Pancreas (tissue), 10 donors: ENCODE data around the gene CDK6. TPM values are rescaled to one million over a fixed set of nuclear protein-coding genes. Genes with fewer than 3 reads are reported as not detected.

Source experiments
- ATAC-seq, 4 donors: fragments of 200-7000 bp; cut with Tn5 transposase; one replicate each; pipeline versions ENCODE4 v1.8.0 to v1.9.1; 2020; ENCODE audit warnings: mild to moderate bottlenecking in 4 of 4, moderate library complexity in 4 of 4
- DNase-seq, 6 donors: peaks; one replicate each; pipeline ENCODE4 v3.0.0-alpha.2; 2020
- FAIRE-seq: peaks from 2 replicates; lab custom pipeline; 2012; peaks lifted over from hg19 to GRCh38; lab: Jason Lieb, UNC
- H3K27ac ChIP-seq, 4 donors: fragments of 200-600 bp; sonication (generic); 1 replicate in 3 of 4; 2 replicates in 1 of 4; pipeline versions ENCODE4 v1.5.0 to v1.8.0; 2020
- H3K27me3 ChIP-seq, 4 donors: fragments of 200-600 bp; one replicate each; pipeline ENCODE4 v1.8.0; 2021
- H3K36me3 ChIP-seq, 3 donors: fragments of 200-600 bp; sonication (generic) in 1 of 3; one replicate each; pipeline versions ENCODE4 v1.5.0 to v1.8.0; 2020 to 2021
- H3K4me1 ChIP-seq, 3 donors: fragments of 200-600 bp; one replicate each; pipeline ENCODE4 v1.8.0; 2021
- H3K4me3 ChIP-seq, 4 donors: fragments of 200-600 bp; sonication (generic) in 2 of 4; one replicate each; pipeline versions ENCODE4 v1.5.0 to v1.8.0; 2020 to 2021
- H3K9me3 ChIP-seq, 4 donors: fragments of 200-600 bp; one replicate each; pipeline ENCODE4 v1.8.0; 2021
- WGBS, 2 donors: extraction: QIAGEN DNeasy Blood & Tissue Kit; methylation state at CpG; one replicate each; pipeline ENCODE4 v1.1.7; 2013; 5-methylcytosine and 5-hydroxymethylcytosine counted together
- intact Hi-C, 3 donors: fragments of 100-400 bp; cut with DNase I; formaldehyde crosslinking; loops; one replicate each; pipeline versions ENCODE4 v1.11.1 to v1.14.2; 2022
- polyA plus RNA-seq, 2 donors: library from polyadenylated mRNA; stranded (reverse); fragments of 200-250 nt; gene quantifications; one replicate each; pipeline ENCODE4 v1.2.3, GENCODE V29; 2013
- total RNA-seq, 6 donors: library from RNA; stranded (reverse); fragmentation: NEBNext Ultra II Directional in 4 of 6; extraction: Animal tissue kit (Norgen Biotek cat#: 25700) in 4 of 6; gene quantifications; one replicate each; pipeline versions ENCODE4 v1.2.1 to v1.2.4, GENCODE V29; 2021 to 2023
- TF ChIP-seq, protein P1 (sequence below), 4 donors: fragments of 200-600 bp; sonication (generic) in 3 of 4; IDR thresholded peaks; one replicate each; pipeline versions ENCODE4 v1.5.0 to v1.8.0; 2021; ENCODE audit warnings: antibody characterized with exemption in 4 of 4
- donor health status: healthy with polysubstance abuse.
- donor health status: DM: no; HTN: no; CAD: no; lungs with moderate emphysema.
- donor health status: DM: no; HTN: no; CAD: no.
- donor health status: control.
- donor health status: control.
- donor health status: Bipolar disorder and iron deficiency.
- donor health status: DM: yes; HTN: yes; CAD: no.
- donor health status: DM: no; HTN: no; CAD: no.
- donor health status: DM: no; HTN: no; CAD: no.
- donor health status: DM: yes; HTN: yes; CAD: no.

The CDK6 gene
- total and polyA plus RNA-seq, 8 donors = 2.4 to 33.4 (median 18.7) TPM

- 71 to 78% methylated on average over 2 of the region's 2 CpGs for WGBS, 2 donors
- H3K27ac ChIP-seq = no peak overlapping the region
- H3K4me3 ChIP-seq = no peak overlapping the region
- FAIRE-seq (no peak), ATAC-seq (no peak), DNase-seq (no peak)
- H3K9me3 ChIP-seq = no peaks in the 10 kb centered on the region
- H3K36me3 ChIP-seq = no peaks in the 10 kb centered on the region
- intact Hi-C loops = no loop called here
- H3K4me1 ChIP-seq = no peaks in the 10 kb centered on the region
- H3K27me3 ChIP-seq = no peaks in the 10 kb centered on the region
- TF ChIP-seq, protein P1, sequence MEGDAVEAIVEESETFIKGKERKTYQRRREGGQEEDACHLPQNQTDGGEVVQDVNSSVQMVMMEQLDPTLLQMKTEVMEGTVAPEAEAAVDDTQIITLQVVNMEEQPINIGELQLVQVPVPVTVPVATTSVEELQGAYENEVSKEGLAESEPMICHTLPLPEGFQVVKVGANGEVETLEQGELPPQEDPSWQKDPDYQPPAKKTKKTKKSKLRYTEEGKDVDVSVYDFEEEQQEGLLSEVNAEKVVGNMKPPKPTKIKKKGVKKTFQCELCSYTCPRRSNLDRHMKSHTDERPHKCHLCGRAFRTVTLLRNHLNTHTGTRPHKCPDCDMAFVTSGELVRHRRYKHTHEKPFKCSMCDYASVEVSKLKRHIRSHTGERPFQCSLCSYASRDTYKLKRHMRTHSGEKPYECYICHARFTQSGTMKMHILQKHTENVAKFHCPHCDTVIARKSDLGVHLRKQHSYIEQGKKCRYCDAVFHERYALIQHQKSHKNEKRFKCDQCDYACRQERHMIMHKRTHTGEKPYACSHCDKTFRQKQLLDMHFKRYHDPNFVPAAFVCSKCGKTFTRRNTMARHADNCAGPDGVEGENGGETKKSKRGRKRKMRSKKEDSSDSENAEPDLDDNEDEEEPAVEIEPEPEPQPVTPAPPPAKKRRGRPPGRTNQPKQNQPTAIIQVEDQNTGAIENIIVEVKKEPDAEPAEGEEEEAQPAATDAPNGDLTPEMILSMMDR (IDR thresholded peaks at IDR 0.05) = no peak
Observed at GRCh38 chr7:92602352-92603088, 233.9 kb downstream of the CDK6 start.

DNA sequence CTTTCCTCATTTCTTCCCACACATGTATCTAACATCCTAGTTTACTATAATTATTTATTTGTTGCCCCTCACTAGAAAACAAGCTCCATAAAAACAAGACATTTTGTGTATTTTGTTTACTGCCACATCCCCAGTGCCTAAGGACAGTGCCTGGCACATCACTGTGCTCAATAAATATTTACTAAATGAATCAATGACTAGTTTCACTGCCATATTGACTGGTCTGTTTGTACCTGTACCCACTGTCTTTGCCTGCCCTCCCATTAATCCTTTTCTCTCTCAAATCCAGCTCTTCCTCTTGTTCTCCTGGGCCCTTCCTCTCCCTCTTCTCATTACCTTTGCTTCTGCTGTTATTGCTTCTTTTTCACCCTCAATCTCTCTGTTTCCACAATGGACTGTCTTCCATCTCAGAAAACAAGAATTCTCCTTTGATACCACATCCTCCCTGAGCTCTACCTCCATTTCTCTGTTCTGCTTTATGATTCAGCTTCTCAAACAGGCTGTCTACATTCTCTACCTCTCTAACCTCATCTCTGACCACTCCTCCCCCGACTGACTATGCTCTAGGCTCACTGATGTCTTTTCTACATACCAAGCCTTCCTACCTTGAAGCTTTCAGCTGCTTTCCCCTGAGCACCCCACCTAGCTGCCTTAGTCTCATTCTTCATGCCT is 237.9 kb downstream of the CDK6 start:
- H3K9me3 ChIP-seq = no peaks in the 10 kb centered on the region
- DNase-seq (no peak), FAIRE-seq (no peak), ATAC-seq (no peak)
- TF ChIP-seq, protein P1 (IDR thresholded peaks at IDR 0.05) = no peak
- 15 to 26% methylated on average over 1 of the region's 1 CpG for WGBS, 2 donors
- no peak overlapping the region for H3K27ac ChIP-seq
- no peaks in the 10 kb centered on the region for H3K36me3 ChIP-seq
- no peaks in the 10 kb centered on the region for H3K4me1 ChIP-seq
- H3K4me3 ChIP-seq = no peak overlapping the region
- intact Hi-C loops = no loop called here
- H3K27me3 ChIP-seq = no peaks in the 10 kb centered on the region

DNA sequence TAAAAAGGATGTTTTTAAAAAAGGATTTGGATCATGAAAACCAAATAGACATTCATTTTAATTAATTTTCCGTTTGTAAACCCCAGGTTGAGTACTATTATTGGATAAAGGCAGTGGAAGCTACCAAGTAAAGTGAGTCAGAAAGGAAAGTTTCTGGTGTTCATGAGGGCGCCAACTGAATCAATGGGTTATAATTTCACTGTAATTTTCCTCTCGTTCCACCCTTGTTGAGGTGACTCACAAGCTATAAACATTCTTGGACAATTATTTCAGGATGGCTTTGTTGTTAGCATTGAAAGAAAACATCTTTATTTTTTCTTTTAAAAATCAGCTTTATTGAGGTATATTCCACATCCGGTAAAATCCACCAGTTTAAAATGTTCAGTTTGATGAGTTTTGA is 241.1 kb downstream of the CDK6 start:
- intact Hi-C loops = no loop called here
- H3K27ac ChIP-seq = no peak overlapping the region
- no peak for ATAC-seq
- no peak for FAIRE-seq
- H3K27me3 ChIP-seq = no peaks in the 10 kb centered on the region
- H3K36me3 ChIP-seq = no peaks in the 10 kb centered on the region
- WGBS, 2 donors = 56 to 70% methylated on average over 4 of the region's 4 CpGs
- no peak overlapping the region for H3K4me3 ChIP-seq
- DNase-seq = no peak
- peaks cover 0 to 4% (median 0%) of the 10 kb centered on the region in 3 donors for H3K4me1 ChIP-seq
- TF ChIP-seq, protein P1 (IDR thresholded peaks at IDR 0.05) = no peak
- H3K9me3 ChIP-seq = no peaks in the 10 kb centered on the region

DNA sequence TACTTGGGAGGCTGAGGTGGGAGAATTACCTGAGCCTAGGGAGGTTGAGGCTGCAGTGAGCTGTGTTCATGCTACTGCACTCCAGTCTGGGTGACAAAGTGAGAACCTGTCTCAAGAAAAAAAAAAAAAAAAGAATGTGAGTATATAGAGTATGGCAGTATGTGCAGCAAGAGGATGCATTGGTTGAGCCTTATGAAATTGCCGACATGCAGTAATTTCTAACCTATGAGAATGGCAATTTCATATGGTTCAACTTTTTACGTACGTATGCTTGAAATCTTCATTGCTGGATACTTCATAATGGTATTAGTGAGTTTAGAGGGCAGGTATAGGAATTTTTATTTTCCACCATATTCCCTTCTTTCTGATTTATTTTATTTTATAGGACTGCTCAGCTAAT is 241.6 kb downstream of the CDK6 start:
- intact Hi-C loops = no loop called here
- ATAC-seq (no peak), DNase-seq (no peak)

More for the DNA sequence above, 241.6 kb downstream of the CDK6 start:
- TF ChIP-seq, protein P1 (IDR thresholded peaks at IDR 0.05) = no peak
- Histone ChIP-seq H3K27me3 (no peaks in the 10 kb centered on the region), H3K27ac (no peak overlapping the region), H3K4me1 (peaks cover 0 to 4% (median 0%) of the 10 kb centered on the region in 3 donors), H3K4me3 (no peak overlapping the region), H3K36me3 (no peaks in the 10 kb centered on the region), H3K9me3 (no peaks in the 10 kb centered on the region)
- WGBS, 2 donors = 92 to 93% methylated on average over 3 of the region's 3 CpGs
- FAIRE-seq = no peak
